ENCODE measurements around the gene EIF4H.
"Not testable (repeated sequence)": the region's sequence is repeated elsewhere in the genome, so short reads cannot be mapped to it uniquely, and the experiment has no call there.

EIF4H gene

DNA sequence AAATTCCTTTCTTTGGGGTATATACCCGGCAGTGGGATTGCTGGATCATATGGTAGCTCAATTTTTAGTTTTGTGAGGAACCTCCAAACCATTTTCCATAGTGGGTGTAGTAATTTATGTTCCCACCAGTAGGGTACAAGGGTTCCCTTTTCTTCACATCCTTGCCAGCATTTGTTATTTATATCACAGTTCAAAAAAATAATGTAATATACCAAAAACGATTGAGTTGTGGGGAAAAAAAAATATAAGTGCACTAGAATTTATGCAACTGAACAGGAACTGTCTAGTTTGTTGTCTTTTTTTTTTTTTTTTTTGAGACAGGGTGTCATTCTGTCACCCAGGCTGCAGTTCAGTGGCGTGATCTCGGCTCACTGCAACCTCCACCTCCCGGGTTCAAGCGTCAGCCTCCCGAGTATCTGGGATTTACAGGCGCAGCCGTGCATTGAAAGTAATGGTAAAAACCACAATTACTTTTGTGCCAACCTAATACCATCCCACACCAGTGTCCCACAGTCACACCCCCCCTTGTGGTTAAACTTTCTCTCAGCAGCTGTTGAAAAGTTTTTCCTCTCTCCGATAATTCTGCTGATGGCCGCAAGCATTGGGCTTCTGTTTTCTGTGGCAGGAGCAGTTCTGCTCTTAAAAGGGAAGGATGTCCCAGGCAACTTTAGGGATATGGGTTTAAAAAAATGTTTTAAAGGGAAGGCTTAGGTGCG, 28.8 kb downstream of the EIF4H start:
- DNase-seq = no peak

DNA sequence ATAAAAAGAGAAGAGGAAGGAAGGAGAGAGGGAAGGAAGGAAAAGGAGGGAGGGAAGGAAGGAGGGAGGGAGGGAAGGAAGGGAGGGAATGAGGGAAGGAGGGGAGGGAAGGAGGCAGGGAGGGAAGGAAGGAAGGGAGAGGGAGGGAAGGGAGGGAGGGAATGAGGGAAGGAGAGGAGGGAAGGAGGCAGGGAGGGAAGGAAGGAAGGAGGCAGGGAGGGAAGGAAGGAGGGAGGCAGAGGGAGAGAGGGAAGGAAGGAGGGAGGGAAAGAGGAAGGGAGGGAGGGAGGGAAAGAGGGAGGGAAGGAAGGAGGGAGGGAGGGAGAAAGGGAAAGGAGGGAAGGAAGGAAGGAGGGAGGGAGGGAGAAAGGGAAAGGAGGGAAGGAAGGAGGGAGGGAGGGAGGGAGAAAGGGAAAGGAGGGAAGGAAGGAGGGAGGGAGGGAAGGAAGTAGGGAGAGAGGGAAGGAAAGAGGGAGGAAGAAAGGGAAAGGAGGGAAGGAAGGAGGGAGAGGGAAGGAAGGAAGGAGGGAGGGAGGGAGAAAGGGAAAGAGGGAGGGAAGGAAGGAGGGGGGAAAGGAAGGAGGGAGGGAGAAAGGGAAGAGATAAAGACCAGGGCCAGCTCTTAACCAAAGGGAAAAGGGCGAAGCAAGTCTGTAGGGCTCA, 29.9 kb downstream of the EIF4H start:
- DNase-seq = no peak

DNA sequence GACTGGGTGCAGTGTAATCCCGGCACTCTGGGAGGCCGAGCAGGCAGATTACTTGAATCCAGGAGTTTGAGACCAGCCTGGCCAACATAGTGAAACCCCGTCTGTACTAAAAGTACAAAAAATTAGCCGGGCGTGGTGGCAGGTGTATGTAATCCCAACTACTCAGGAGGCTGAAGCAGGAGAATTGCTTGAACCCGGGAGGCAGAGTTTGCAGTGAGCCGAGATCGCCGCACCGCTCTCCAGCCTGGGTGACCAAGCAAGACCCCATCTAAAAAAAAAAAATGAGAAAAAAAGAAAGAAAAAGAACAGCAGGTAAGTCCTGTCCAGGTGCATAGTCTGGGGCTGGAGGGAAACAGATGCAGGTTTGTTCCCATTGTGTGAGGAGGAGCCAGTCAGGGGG, 31.9 kb downstream of the EIF4H start:
- not testable (repeated sequence) for DNase-seq

DNA sequence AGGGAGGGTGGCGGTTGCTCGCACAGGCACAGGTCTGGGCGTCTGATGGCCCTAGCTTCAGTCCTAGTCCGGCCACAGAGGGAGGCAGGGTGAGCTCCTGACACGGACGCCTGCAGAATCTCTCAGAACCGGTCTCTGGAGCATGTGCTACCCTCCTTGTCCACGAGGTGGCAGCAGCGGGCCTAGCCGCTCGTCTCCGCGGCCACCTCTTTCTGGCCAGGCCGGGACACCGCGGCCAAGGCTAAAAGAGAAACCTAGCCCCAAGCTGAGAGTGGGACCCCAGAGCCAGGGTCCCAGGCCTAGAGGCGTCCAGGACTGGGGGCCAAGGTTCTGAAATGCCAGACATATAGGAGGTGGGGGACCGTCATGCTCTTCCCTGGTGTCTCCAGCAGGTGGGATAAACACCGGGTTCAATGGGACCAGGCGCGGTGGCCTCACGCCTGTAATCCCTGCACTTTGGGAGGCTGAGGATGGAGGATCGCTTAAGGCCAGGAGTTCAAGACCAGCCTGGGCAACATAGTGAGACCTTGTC, 32.5 kb downstream of the EIF4H start:
- DNase-seq = peak; percentile 32

DNA sequence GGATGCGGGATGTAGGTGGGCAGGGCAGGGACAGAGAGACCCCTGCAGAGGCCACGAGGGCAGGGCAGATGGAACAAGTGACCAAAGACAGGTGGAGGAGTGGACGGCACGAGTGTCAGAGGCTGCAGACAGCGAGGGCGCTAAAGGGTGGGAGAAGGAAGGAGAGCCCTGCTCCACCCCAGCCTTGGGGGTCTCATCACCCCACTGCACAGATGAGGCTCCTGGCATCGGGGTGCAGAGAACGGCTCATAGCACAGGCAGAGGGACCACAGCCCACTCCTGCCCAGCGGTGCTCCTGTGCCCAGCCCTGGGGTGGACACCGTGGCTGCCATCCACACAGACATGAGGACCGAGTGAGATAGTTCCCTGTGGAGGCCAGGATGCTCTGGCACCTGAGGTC, 33.4 kb downstream of the EIF4H start:
- DNase-seq = no peak

DNA sequence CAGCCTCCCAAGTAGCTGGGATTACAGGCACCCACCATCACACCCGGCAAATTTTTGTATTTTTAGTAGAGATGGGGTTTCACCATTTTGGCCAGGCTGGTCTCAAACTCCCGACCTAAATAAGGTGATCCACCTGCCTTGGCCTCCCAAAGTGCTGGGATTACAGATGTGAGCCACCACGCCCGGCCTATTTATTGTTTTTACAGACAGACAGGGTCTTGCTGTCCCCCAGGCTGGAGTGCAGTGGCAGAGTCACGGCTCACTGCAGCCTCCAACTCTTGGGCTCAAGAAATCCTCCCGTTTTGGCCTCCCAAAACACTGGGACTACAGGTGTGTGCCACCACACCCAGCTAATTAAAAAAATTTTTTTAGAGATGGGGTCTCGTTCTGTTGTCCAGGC, 34.1 kb downstream of the EIF4H start:
- not testable (repeated sequence) for DNase-seq

DNA sequence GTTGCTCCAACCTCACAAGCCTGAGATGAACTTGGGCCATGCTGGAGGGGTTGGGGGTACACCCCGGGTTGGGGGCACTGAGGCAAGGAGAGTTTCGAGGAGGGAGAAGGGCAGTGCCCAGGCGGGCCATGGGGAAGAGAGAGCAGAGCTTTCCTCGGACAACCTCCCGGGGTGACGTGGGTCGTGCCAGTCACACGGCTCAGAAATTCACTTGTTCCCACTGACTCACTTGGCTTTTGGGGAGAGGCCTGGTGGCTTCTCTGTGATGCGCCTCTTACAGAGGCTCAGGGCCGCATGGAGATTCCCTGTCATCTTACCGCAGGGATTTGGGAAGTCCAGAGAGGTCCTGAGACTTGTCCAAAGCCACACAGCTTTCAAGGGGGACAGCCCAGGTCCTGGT, 38.5 kb downstream of the EIF4H start:
- no peak for DNase-seq

DNA sequence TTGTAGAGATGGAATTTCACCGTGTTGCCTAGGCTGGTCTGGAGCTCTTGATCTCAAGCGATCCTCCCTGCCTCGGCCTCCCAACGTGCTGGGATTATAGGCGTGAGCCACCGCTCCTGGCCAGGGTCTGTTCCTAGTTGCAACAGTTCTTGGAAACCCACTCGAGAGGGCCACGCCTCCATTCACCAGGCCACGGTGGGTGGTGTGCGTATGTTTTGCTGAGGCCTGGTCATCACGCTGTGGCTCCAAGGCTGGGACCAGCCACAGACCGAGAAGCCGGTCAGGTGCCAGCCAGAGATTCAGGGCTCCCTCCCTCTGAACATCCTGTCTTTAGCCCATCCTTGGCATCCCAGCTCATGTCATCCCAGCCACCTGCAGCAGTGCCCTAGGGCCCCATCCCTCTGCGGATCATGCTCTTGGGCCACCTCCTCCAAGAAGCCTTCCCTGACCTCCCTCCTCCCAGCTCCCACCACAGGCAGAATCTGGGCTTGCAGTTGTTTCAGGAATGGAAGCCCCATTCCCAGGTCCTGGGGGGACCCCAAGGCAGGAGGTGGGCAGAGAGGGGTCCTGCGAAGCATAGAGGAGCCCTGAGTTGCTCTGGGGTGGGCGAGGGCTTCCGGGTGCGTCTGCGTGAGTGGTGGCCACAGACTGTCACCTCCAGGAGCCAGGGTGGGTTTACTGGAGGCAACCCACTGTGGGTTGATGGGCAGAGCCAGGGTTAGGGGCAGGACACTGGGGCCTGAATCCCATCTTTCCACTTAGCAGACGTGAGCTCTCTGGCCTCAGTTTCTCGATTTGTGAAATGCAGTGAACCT, 40.9 kb downstream of the EIF4H start:
- no peak for DNase-seq

DNA sequence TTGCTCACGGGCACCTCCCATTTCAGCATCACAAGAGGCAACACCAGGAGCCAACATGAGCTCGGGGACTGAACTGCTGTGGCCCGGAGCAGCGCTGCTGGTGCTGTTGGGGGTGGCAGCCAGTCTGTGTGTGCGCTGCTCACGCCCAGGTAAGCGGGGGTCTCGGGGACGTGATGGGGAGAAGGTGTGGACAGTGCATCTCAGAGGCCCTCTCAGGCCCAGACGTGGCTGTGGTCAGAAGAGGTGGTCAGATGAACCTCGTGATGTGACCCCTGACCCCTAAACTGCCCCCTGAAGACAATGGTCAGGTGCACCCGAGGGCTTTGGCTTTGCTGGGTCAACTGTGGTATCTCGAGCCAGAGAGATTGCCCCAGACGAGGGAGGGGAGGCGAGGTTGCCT, 41.8 kb downstream of the EIF4H start:
- no peak for DNase-seq

DNA sequence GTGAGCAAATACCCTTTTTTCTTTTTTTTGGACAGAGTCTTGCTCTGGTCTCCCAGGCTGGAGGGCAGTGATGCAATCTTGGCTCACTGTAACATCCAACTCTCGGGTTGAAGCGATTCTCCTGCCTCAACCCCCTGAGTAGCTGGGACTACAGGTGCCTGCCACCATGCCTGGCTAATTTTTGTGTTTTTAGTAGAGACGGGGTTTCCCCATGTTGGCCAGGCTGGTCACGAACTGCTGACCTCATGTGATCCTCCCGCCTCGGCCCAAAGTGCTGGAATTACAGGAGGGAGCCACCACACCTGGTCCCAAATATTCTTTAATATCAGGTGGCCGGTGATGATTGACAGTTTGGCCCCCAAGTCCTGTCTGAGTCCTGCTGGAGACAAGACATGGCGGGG, 42.2 kb downstream of the EIF4H start:
- DNase-seq = no peak

DNA sequence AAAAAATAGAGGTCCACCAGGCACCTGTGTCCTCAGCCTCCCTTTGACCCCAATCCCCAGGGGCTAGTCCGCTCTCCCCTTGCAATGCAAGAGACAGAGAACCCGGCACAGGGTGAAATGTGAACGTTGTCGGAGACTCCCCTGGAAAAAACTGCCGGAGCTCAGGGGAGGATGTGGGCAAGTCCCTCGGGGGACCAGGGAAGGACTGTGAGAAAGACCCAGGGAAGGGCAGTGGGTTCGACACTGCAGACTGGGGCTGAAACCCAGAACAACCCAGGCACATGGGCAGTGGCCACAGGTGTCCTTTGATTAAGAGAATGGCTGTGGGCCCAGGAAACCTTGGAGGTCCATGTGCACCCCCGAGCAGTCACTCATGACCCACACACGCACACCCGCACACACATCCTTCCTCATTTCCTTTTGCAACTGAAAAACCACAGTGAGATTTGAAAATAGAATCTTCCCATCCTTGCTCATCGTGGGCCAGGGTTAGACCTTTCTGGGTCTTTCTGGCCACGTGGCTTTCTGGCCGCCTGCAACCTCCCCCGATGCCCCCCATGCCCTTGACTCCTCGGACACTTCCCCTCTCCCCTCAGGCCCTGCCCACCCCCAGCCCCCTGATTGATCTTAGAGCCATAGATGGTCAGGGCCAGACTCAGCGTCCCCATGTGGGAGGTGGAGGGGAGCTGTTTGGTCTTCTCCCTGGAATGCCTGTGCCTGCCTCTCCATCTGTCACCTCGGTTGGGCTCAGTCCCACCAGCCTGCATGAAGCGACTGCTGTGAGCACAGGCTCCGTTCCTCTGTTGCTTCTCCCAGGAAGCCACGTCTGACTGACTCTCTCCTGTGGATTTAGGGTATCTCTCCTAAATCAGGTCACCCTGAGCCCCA, 43.5 kb downstream of the EIF4H start:
- DNase-seq = no peak

DNA sequence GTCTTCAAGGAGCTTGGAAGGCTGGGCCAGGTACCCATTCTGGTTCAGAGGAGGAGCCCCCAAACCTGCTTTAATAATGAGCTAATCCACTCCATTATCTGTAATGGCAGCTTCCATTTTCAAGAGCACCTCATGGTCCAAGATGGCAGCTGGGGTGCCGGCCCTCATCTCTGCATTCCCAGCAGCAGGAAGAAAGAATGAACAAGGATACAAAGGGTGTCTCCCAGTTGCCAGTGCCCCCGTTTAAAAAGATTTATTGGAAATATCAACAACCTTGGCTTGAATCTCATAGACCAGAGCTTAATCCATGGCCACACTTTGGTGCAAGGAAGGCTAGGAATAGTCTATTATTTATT, 44.2 kb downstream of the EIF4H start:
- DNase-seq = no peak

DNA sequence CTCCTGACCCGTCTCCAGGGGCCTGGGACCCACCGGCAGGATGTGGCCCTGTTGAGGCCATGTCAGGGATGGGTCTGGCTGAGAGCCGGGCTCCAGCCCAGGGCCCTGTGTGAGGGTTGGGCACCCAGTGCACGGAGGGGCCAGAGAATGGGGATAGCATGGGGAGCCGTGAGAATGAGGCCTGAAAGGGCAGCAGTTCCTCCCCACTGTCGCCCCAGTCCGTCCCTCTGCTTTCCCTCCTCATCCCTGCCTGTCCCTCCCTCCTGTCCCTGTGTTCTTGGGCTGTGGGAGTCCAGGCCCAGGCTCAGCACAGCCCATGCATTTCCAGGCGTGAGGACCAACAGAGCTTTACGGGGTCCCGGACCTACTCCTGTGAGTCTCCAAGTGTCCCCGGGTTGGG, 45.3 kb downstream of the EIF4H start:
- DNase-seq = no peak

DNA sequence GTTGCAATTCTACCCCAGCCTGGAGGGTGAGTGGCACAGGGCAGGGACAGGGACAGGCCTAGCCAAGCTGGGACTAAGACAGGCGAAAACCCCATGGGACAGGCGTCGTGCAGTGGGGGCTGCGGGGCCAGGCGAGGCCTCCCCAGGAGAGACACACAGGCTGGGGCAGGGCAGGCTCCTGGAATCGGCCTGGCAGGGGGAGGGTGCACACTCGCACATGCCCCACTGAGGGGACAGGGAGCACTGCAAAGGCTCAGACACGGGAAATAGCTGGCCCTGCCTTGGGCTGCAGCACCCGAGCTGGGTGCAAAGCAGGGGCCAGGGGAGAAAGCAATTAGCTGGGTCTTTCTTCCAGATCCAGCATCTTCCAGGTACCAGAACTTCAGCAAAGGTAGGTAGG, 46.1 kb downstream of the EIF4H start:
- DNase-seq = no peak

DNA sequence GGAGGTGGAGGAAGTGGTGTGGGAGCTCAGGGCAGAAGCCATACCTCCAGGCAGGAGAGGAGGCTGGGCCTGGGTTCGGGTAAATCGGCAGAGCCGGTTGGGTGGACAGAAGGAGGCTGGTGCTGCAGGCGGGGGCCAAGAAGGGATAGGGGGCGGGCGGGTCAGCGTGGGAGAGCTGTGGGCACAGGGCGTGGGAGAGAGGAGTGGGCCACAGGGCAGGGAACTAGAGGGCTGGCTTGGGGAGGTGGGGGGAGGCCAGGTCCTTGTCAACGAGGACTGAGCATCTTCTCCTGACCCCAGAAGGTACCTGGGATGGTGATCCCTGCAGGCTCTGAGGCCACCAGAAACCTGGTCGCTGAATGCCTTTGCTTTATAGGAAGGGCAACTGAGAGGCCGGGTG, 47.6 kb downstream of the EIF4H start:
- no peak for DNase-seq

DNA sequence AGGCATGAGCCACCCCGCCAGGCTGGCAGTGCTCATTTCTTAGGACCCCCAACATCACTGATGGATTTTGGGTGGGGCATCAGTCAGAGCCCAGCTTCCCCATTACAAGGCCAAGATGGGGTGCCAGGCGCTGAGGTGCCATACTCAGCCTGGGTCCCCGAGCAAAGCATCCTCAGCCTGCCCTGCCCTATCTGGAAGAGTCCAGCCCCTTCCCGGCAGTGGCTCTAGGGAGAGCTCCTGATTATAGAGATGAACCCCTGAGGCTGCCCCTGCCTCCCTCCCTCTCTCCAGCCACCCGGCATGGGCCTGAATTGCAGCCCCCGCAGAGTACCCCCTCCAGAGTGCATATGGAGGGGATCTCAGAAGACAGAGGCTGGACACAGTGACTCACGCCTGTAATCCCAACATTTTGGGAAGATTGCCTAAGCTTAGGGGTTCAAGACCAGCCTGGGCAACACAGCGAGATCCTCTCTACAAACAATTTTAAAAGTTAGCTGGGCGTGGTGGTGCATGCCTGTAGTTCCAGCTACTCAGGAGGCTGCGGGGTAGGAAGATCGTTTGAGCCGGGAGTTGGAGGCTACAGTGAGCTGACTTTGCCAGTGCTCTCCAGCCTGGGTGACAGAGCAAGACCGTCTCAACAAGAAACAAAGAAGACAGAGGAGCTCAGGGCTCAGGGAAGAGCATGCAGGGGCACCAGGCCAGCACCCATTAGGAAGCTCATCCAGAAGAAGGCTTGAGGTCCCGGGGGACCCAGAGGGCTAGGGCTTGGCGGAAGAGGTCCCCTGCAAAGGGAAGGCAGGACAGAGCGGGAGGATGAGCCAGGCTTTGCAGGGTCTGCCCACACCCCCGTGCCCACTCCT, 48.9 kb downstream of the EIF4H start:
- no peak for DNase-seq

DNA sequence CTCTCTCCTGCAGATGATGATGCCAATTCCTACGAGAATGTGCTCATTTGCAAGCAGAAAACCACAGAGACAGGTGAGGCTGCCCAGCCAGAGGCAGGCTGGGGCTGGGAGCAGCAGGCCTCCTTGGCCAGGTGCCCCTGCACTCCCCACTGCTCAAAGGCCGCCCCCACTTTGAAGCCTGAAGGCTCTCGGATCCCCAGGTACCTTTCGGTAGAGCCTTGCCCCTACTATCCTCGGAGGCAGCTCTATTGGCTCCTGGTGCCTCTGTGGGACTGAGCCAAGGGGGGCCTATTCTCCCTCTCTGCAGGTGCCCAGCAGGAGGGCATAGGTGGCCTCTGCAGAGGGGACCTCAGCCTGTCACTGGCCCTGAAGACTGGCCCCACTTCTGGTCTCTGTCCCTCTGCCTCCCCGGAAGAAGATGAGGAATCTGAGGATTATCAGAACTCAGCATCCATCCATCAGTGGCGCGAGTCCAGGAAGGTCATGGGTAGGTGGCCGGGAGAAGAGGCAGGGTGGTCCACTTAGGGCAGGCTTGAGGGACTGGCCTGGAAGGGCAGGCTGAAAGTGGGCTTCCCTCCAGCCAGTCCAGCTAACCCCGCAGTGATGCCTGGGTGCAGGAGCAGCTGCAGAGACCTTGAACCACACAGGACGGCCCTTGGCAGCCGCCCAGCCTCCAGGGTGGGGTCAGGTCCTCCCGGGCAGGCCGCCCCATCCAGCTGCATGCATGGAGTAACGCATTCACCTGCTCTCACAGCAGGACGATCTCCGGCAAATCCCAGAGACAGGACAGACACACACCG, 49.8 kb downstream of the EIF4H start:
- DNase-seq = no peak

DNA sequence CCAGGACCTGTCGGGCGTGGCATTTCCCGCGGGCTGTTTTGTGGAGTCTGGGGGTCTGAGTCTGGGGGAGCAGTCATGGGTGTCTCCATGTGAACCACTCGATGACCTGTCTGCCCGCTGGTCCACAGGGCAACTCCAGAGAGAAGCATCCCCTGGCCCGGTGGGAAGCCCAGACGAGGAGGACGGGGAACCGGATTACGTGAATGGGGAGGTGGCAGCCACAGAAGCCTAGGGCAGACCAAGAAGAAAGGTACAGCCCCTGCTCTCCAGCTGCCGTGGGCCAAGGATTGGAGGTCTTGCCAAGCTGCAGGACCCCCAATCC, 50.3 kb downstream of the EIF4H start:
- DNase-seq = no peak

DNA sequence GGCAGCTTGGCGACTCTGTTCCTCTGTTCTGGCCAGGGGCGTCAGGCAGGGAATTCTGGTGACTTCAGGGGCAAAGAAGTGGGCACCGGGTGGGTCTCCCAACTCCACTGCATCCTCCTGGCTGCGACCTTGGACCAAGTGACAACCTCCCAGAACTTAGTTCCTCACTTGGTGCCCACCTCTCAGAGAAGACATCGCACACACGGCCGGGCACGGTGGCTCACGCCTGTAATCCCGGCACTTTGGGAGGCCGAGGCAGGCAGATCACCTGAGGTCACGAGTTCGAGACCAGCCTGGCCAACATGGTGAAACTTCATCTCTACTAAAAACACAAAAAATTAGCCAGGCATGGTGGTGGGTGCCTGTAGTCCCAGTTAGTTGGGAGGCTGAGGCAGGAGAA, 50.8 kb downstream of the EIF4H start:
- DNase-seq = not testable (repeated sequence)

DNA sequence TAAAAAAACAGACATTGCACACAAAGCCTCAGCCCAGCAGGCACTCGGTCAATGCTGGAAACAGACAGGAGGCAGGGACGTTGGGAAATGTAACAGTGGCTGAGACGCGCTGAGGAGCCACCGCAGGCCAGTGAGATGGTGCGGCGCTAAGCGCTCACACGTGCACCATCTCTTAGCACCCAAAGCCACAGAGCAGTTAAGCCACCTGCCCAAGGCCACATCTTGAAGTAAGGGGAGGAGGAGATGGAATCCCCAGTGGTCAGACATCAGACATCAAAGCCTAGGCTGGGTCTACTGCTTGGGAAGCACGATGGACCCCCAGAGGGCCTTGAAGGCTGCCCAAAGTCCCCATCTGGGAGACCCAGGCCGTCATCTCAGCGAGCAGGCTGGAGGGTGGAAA, 51.2 kb downstream of the EIF4H start:
- no peak for DNase-seq

DNA sequence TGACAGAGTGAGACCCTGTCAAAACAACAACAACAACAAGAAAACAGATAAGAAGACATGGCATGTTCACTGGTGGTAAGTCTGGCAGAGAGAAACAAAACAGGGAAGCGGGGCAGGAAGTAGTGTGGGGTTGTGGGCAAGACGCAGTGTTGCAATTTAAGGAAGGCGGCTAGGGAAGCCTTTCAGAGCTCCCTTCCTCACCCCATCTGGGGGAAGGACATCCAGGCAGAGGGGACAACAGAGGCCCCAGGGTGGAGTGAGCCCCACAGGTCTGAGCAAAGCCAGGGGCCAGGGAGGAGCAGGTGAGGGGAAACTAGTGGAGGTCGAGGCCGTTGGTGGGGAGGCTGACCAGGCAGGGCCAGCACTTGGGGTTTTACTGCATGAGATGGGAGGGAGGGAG, 52.5 kb downstream of the EIF4H start:
- no peak for DNase-seq
